T-helper 1 cell treated with Interleukin-12 subunit alpha and Interleukin-12 subunit beta and Interleukin-4 antibody, amounts not matched to agents 30 ng/mL and 1 ng/mL, for 36 hours (primary cell): ENCODE results near the gene GRM2. TPM values are rescaled to one million over a fixed set of nuclear protein-coding genes. Genes with fewer than 3 reads are reported as not detected.
"Not testable (repeated sequence)": the region's sequence is repeated elsewhere in the genome, so short reads cannot be mapped to it uniquely, and the experiment has no call there.

ENCODE experiments used
- intact Hi-C: fragments of 100-400 bp; cut with micrococcal nuclease; formaldehyde crosslinking; loops from one replicate; pipeline ENCODE4 v1.15.1; 2024
- total RNA-seq: library from RNA; stranded (reverse); gene quantifications from 2 replicates; pipeline ENCODE4 v1.2.3, GENCODE V29; 2022

The GRM2 gene
- total RNA-seq, 1 donor from 2014 or later = 1.6 TPM

DNA sequence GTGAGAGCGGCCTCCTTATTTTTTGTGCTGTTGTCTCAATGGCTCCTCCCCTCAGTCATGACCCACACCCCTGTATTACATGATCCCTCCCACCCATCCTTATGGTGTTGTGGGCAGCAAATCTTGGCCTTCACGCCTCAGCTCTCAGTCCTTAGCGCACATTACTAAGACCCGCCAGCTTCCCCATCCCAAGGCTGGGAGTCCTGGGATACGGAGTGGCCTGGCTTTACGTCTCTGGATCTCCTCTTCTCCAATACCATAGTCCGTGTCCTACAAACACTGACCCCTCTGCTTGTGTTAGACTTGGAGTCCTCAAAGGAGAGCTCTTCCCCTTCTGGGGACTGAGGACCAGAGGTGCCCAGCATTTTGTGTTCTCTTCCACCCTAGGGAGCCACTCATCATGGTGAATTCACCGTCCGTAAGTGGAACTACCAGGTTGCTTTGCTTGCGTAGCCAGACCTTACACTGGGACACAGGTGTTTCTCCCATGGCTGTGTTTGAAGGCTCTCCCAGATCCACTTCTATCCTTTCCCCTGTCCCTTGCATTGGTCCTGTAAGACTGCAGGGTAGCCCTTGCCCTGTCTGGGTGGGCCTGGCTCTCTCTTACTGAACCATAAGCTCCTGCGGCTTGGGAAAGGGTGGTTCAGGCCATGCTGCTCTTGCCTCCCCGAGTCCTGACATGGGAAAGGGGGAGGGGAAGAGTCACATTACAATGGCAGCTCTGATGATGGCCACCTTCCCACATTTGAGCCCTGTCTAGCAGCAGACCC is 13.6 kb downstream of the GRM2 start:
- intact Hi-C loops = no loop called here

DNA sequence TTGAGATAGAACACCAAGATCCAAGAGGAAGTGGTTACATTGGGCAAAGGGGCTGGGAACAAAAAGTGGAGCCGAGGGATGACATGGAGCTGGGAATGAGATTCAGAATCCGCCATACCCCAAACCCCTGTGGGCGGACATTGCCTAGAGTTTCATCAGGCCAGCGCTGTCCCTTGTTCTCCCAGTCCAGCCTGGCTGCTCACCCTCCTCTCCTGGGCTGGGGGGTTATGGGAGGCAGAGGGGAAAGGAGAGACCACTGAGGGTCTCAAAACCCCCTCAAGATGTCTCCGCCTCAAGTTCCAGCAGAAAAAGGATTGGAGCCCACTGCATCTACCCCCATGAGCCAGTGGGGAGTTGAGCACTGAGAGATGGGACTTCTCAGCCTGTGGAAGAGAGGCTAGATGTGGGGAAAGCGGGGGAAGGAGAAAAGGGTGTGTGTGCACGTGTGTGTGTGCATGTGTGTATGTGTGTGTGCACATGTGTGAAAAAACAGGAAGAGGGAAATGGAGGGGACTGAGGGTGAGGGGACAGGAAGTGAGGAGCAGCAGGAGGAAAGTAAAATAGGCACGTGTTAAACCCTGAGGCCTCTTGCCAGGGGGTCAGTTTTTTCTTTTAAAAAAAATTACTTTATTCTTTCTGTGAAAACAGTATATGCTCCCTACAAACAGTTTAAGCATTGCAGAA is 14.3 kb downstream of the GRM2 start:
- intact Hi-C loops = no loop called here

DNA sequence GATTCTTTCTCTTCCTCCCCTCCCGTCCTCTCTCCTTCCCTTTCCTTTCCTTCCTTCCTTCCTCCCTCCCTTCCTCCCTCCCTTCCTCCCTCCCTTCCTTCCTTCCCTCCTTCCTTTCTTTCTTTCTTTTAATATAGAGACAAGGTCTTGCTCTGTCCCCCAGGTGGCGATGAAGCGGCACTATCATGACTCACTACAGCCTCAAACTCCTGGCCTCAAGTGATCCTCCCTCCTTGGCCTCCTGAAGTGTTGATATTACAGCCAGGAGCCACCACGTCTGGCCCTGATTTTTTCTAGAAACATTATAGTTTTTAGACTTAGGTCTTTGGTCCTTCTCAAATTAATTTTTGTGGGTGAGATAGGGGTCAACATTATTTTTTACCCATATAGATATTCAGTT is 15.5 kb downstream of the GRM2 start:
- intact Hi-C loops = no loop called here

DNA sequence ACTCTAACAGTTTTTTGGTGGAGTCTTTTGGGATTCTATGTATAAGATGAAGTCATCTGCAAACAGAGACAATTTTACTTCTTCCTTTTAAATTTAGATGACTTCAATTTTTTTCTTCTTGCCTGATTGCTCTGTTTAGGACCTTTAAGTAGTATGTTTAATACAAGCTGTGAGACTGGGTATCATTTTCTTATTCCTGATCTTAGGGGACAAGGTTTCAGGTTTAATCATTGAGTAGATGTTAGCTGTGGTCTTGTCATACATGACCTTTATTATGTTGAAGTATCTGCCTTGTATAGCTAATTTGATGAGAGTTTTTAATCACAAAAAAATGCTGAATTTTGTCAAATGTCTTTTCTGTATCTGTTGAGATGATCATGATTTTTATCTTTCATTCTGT is 20.6 kb downstream of the GRM2 start:
- intact Hi-C loops = no loop called here

DNA sequence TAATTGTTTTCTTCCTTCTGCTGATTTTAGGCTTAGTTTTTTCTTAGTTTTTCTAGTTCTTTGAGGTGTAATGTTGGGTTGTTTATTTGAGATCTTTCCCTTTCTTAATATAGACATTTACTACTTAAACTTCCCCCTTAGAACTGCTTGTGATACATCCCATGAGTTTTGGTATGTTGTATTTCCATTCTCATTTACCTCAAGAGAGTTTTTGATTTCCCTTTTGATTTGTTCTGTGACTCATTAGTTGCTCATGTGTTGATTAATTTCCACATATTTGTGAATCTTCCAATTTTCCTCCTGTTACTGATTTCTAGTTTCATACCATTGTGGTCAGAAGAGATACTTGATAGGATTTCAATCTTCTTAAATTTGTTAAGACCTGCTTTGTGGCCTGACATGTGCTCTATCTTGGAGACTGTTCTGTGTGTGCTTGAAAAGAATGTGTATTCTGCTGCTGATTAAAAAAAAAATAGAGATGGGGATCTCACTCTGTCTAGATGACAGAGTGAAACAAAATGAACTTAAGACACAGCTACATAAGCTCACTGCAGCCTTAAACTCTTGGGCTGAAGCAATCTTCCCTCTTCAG is 22.3 kb downstream of the GRM2 start:
- intact Hi-C loops = no loop called here

DNA sequence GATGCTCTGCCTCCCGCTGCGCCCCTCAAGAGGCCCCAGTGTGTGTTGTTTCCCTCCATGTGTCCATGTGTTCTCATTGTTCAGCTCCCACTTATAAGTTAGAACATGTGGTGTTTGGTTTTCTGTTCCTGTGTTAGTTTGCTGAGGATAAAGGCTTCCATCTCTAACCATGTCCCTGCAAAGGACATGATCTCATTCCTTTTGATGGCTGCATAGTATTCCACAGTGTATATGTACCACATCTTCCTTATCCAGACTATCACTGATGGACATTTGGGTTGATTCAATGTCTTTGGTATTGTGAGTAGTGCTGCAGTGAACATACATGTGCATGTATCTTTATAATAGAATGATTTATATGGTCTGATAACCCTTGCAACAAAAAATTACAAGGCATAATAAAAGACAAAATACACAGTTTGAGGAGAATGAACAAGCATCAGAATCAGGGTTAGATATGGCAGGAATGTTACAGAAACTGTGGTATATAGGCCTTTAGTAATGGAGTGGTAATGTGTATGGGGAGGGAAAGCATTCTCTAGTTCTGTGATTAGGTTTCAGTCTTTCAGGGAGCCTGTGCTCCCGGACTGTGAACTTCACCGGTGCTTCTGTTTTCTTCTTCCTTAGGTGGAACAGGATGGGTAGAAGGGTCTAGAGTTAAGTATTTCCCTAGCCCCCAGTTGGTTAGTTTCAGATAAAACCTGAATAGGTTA is 27.1 kb downstream of the GRM2 start:
- intact Hi-C loops = loop anchor here (2.0 to 5.0 kb wide), 2 partner anchors 47 to 232 kb away; partner anchors contain the start of gene DCAF1

DNA sequence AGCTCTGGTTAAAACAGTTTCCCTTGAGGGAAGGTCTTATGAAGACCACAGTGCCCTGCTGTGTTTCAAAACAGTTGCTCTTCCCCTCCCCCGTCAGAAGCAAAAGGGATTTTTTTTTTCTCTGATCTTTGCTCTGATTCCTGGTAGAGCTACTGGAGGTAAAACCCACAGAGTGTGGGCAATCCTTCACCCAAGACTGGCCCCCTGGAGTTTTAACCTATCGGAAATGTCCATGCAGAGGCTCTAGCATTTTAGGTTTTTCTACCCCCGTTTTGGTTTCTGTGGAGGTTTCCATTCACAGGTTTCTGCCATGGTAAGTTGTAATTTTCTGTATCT is 27.7 kb downstream of the GRM2 start:
- intact Hi-C loops = loop anchor here (2.0 to 5.0 kb wide), 2 partner anchors 48 to 232 kb away; partner anchors contain the start of gene DCAF1

DNA sequence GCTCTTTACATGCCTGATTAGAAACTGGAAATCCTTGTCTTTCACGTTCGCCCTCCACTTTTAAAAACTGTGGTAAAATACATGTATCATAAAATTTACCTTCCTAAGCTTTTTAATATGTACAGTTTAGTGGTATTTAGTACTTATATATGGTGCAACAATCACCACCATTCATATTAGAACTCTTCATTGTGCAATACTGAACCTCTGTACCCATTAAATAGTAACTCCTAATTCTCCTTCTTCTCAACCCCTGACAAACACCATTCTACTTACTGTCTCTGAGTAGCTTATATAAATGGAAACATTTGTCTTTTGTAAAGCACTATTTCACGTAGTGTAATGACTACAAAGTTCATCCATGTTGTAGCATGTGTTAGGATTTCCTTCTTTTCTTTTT is 28.2 kb downstream of the GRM2 start:
- intact Hi-C loops = loop anchor here (2.0 kb wide), 1 partner anchor 48 kb away; no protein-coding TSS in a partner anchor

DNA sequence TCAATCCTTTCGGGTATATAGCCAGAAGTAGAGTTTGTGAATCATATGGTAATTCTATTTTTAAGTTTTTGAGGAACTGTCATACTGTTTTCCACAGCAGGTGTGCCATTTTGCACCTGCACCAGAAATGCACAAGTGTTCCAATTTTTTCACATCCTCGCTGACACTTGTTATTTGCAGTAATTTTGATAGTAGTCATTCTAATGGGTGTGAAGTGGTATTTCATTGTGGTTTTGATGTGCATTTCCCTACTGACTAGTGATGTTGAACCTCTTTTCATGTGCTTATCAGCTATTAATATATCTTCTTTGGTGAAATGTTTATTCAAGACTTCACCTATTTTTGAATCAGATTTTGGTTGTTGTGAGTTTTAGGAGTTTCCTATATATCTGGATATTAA is 29.1 kb downstream of the GRM2 start:
- intact Hi-C loops = loop anchor here (2.0 kb wide), 1 partner anchor 49 kb away; no protein-coding TSS in a partner anchor

DNA sequence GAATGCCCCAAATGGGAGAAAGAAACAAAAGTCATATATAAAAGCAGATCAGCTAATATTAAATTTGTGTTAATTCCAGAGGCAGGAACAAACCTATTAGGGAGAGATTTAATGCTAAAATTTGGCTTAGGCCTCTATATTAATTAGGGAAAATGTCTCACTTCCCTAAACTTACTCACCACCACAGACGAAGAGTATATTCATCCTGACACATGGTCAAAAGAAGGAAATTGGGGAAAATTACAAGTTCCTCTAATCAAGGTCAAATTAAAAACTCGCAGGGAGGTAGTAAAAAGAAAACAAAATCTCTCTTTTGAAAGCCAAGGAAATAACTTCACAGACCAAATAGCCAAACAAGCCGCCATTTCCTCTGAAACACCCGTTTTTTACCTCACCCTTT is 32.2 kb downstream of the GRM2 start:
- intact Hi-C loops = no loop called here

DNA sequence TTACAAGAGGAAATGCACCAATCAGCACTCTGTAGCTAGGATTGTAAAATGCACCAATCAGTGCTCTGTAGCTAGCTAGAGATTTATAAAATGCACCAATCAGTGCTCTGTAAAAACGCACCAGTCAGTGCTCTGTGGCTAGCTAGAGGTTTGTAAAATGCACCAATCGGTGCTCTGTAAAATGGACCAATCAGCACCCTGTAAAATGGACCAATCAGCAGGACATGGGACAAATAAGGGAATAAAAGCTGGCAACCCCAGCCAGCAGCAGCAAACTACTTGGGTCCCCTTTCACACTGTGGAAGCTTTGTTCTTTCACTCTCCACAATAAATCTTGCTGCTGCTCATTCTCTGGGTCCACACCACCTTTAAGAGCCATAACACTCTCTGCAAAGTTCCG is 35.5 kb downstream of the GRM2 start:
- intact Hi-C loops = not testable (repeated sequence)

DNA sequence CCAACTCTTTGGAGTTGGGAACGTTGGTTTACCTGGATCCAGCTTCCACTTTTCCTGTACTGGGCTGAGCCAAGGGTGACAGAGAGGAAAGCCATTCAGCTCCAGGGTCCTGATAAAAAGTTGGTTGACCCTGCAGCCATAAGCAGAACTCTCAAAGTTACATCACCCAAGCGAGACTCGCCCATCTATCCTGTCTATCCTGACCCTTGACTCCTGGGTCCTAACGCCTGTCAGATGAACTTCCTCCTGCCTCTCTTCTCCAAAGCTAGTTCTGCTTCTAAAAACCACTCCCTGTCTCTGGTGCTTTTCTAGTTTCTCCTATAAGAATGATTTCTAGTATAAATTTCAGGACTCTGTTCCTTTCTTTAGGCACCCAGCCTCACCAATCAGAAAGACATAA is 36.1 kb downstream of the GRM2 start:
- intact Hi-C loops = not testable (repeated sequence)

DNA sequence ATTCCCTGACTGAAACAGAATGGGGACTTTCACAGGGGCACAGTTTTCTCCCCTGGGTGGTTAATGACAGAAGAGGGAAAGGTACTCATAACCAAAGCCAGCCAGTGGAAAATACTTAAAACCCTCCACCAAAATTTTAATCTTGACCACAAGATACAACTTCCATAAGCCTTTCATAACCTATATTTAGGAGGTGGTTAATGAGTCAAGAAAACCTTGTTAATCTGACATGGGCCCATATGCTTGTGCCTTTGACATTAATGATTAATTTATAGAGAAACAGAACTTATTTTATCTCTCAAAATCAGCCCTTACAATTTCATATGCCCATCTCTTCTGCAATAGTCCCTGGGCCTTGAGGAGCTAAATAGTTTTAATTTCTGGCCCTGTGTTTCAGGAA is 41.0 kb downstream of the GRM2 start:
- intact Hi-C loops = no loop called here

DNA sequence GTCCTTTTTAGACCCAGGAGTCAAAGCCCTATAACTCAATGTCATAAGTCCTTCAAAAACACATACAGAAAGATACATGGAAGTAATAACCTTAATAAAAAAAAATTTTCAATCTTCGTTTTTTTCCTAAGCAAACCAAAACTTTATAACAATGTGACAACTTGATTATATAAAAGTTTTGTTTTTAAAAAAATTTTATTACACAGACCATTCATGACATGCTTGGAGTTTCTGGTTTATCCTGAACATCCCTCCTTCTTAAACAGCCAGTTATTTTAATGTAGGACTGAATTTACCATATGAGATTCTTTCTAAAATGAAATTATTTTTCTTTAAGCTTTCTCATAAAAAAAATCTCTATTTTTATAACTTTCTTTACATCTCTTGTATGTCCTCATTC is 41.5 kb downstream of the GRM2 start:
- intact Hi-C loops = no loop called here

DNA sequence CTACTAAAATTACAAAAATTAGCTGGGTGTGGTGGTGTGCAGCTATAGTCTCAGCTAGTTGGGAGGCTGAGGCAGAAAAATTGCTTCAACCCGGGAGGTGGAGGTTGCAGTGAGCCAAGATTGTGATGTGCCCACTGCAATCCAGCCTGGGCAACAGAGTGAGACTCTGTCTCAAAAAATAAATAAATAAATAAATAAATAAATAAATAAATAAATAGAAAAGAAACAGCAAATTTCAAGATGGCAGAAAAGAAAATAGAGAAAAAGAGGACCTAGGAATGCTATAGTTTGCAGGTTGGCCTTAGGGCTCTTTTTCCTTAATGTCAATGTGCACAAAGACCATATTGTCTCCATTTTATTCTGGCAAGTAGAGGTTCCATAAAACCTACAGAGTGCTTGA is 44.0 kb downstream of the GRM2 start:
- intact Hi-C loops = no loop called here

DNA sequence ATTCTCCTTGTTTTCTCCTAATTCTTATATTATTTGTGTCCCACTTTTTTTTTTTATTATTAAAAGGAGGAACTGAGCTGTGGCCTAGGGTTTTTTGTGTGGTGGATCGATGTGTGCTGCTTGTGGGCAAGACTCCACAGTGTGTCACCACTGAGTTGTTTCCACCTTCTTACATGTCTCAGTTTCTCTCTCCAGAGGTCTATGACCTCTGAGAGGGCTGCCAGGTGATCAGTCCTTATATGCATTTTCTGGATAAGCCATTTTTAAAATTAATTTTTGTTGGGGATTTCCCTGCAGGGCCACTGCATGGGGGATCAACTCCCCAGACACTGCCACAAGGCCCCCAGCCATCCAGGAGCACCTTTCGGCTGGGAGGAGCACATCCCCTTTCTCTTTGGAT is 44.4 kb downstream of the GRM2 start:
- intact Hi-C loops = no loop called here

DNA sequence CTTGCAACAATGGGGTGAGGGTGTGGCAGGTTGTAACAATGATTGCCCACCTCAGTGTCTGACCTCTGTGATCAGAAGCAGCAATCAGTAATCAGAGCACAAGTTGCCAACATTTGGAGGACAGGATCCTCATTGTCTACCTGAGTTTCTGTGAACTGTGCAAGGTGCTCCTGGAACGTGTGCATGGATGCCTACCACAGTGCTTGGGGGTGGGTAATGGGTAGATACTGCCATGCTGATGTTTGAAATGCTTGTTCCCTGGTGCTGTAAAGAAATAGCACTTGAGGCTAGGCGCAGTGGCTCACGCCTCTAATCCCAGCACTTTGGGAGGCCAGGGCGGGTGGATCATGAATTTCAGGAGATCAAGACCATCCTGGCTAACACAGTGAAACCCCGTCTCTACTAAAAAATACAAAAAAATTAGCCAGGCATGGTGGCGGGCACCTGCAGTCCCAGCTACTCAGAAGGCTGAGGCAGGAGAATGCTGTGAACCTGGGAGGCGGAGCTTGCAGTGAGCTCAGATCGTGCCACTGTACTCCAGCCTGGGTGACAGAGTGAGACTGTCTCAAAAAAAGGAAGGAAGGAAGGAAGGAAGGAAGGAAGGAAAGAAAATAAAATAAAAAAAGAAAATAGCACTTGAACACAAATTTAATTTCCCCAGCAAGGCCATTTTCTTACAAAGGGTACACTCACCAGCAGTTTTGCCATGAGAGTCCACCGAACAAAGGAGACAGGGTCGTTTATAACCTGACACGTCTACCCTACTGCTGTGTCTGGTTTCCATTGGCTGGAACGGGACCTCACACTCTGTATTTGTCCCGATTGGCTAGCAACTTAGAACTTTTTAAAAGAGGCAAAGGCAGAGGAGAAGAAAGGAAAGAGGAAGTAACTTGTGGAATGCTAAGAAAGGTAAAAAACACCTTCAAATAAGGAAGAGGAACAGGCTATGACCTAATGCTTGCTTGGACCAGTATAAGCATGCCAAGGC is 47.2 kb downstream of the GRM2 start:
- intact Hi-C loops = not testable (repeated sequence)

DNA sequence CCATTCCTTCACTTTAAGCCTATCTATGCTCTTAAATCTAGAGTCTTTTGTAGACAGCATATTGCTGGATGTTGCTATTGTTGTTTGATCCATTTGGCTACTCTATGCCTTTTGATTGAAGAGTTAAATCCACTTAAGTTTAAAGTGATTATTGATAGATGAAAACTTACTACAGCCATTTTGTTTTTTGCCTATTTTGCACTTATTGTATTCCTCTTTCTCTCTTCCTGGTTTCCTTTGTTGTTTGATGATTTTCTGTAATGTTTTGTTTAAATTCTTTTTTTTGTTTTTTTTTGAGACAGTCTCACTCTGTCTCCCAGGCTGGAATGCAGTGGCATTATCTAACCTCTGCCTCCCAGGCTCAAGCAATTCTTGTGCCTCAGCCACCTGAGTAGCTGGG is 52.3 kb downstream of the GRM2 start:
- intact Hi-C loops = no loop called here
